Fibroblast of pulmonary artery (primary cell): ENCODE measurements around the gene PLEKHG5.
"Not testable (repeated sequence)": the region's sequence is repeated elsewhere in the genome, so short reads cannot be mapped to it uniquely, and the experiment has no call there.

Source experiments
- DNase-seq: peaks from one replicate; pipeline ENCODE4 v3.0.0-alpha.2; 2010; ENCODE audit warnings: low read depth
- H3K4me3 ChIP-seq: replicated peaks from 2 replicates; pipeline ENCODE4 v1.5.1; 2011; ENCODE audit warnings: low read depth, mild to moderate bottlenecking, control low read depth, low read length, moderate library complexity
- CTCF ChIP-seq: IDR thresholded peaks from 2 replicates; pipeline ENCODE4 v1.5.1; 2011; ENCODE audit warnings: mild to moderate bottlenecking, control low read depth, low read length, inconsistent platforms; ENCODE audit errors: missing control alignments

Gene PLEKHG5

DNA sequence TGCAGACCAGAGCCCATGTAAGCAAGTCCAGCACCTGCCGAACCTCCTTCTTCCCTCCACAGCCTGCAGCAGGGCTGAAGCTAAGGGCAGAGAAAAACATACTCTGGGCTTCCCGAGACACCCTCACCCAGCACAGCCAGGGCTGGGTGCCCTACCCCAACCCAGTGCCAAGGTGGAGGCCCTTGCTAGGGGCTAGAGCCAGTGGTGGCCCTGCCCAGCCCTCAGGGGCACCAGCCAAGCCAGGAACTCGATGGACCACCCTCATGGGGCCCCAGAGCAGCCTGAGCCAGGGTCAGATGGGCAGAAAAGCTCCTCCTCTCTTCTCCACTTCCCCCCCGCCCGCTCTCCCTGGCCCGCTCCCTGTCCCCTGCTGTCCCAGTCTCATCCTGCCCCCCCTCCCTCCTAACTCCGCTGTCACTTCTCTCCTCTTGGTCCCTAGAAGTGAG is 41.4 kb downstream of the PLEKHG5 start:
- no peak for DNase-seq
- TF ChIP-seq CTCF = no peak
- no peak overlapping the region for H3K4me3 ChIP-seq

GRCh38 chr1:6448749-6449631 is 42.5 kb downstream of the PLEKHG5 start:
- no peak overlapping the region for H3K4me3 ChIP-seq
- TF ChIP-seq CTCF = no peak
- no peak for DNase-seq

- no peak for DNase-seq
- no peak for TF ChIP-seq CTCF
- no peak overlapping the region for H3K4me3 ChIP-seq
Observed at GRCh38 chr1:6447818-6448748, 43.4 kb downstream of the PLEKHG5 start.

GRCh38 chr1:6447016-6447817 is 44.2 kb downstream of the PLEKHG5 start:
- no peak for TF ChIP-seq CTCF
- DNase-seq = no peak
- no peak overlapping the region for H3K4me3 ChIP-seq

DNA sequence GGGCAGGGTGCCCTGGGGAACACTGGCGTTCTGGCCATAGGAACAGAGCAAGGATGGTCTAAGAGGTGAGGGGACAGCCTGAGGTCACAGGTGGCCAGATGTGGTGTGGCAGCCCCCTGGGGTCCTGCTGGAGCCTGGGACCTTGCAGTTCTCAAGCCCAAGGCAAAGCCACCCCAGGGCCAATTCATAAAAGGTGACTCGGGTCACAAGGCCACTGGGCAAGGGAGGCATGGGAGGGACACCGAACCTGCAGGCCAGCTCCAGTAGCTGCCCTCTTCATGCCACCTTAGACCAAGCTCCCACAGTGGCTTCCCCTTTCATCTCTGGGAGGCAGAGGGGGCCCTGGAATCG is 44.8 kb downstream of the PLEKHG5 start:
- no peak for TF ChIP-seq CTCF
- H3K4me3 ChIP-seq = no peak overlapping the region
- DNase-seq = no peak

- not testable (repeated sequence) for H3K4me3 ChIP-seq
Observed at GRCh38 chr1:6445929-6446328, 45.5 kb downstream of the PLEKHG5 start.

More at GRCh38 chr1:6445929-6446328, 45.5 kb downstream of the PLEKHG5 start:
- DNase-seq = not testable (repeated sequence)
